GM12891 (cell line): ENCODE measurements around the gene GCAT. TPM values are rescaled to one million over a fixed set of nuclear protein-coding genes. Genes with fewer than 3 reads are reported as not detected.

Source experiments
- DNase-seq: peaks from one replicate; pipeline ENCODE4 v3.0.0; 2011; ENCODE audit warnings: low spot score; ENCODE audit not compliant: insufficient read length
- FAIRE-seq: peaks from 2 replicates; lab custom pipeline; 2011; peaks lifted over from hg19 to GRCh38; lab: Jason Lieb, UNC
- PAX5 ChIP-seq: IDR thresholded peaks from 2 replicates; pipeline ENCODE4 v1.6.1; 2011; ENCODE audit warnings: low read length, moderate library complexity, mild to moderate bottlenecking; ENCODE audit not compliant: insufficient read depth, severe bottlenecking
- POLR2A ChIP-seq: IDR thresholded peaks from 2 replicates; pipeline ENCODE4 v1.6.1; 2011; ENCODE audit warnings: low read depth, low read length, control low read depth
- POLR2AphosphoS5 ChIP-seq: IDR thresholded peaks from 2 replicates; pipeline ENCODE4 v1.6.1; 2011; ENCODE audit warnings: low read depth, low read length, control low read depth
- POU2F2 ChIP-seq: IDR thresholded peaks from 2 replicates; pipeline ENCODE4 v1.6.1; 2011; ENCODE audit warnings: low read depth, mild to moderate bottlenecking, control low read depth, low read length, moderate library complexity
- SPI1 ChIP-seq: IDR thresholded peaks from 2 replicates; pipeline ENCODE4 v1.6.1; 2011; ENCODE audit warnings: low read depth, low read length, control low read depth
- TAF1 ChIP-seq: IDR thresholded peaks from 2 replicates; pipeline ENCODE4 v1.6.1; 2011; ENCODE audit warnings: low read depth, low read length, control low read depth
- polyA plus RNA-seq: library from polyadenylated mRNA; unstranded; fragments of >200 nt; gene quantifications from one replicate; pipeline ENCODE4 v1.2.1, GENCODE V29; 2012; ENCODE audit warnings: low read depth, missing spikeins, inconsistent platforms; ENCODE audit not compliant: missing spikeins

Gene GCAT
- polyA plus RNA-seq = 9.6 TPM

GRCh38 chr22:37807410-37808293 lies at the start of gene GCAT:
Gene GCAT, plus strand, starts transcription at chr22:37807934. Its CDS starts 34 bp downstream, at chr22:37807968.
- DNase-seq (peak; percentile 99), FAIRE-seq (peak; percentile 96)
- TF ChIP-seq PAX5 (no peak), POLR2A (no peak), TAF1 (no peak), POU2F2 (no peak), POLR2AphosphoS5 (no peak), SPI1 (no peak)

- FAIRE-seq (no peak), DNase-seq (no peak)
- TF ChIP-seq POLR2A (no peak), SPI1 (no peak), TAF1 (no peak), PAX5 (no peak), POLR2AphosphoS5 (no peak), POU2F2 (no peak)
These were observed 49.0 kb upstream of the GCAT start for GRCh38 chr22:37758694-37759093.

- FAIRE-seq = no peak
These were observed 48.5 kb upstream of the GCAT start for GRCh38 chr22:37759281-37759680.

GRCh38 chr22:37760152-37760551 lies 47.6 kb upstream of the GCAT start:
- DNase-seq = no peak
- no peak for FAIRE-seq
- TF ChIP-seq PAX5 = no peak
- no peak for TF ChIP-seq POLR2AphosphoS5

More at GRCh38 chr22:37759281-37759680, 48.5 kb upstream of the GCAT start:
- TF ChIP-seq SPI1 (no peak), POLR2AphosphoS5 (no peak), TAF1 (no peak), POU2F2 (no peak), POLR2A (no peak), PAX5 (no peak)
- no peak for DNase-seq

GRCh38 chr22:37762389-37762836 lies 45.3 kb upstream of the GCAT start:
- FAIRE-seq = no peak
- TF ChIP-seq POLR2AphosphoS5 = no peak
- TF ChIP-seq SPI1 = no peak
- no peak for TF ChIP-seq POLR2A
- no peak for TF ChIP-seq TAF1
- TF ChIP-seq PAX5 = no peak
- no peak for TF ChIP-seq POU2F2
- no peak for DNase-seq

- DNase-seq (no peak), FAIRE-seq (no peak)
- TF ChIP-seq POU2F2 (no peak), PAX5 (no peak), POLR2A (no peak), TAF1 (no peak), POLR2AphosphoS5 (no peak), SPI1 (no peak)
These were observed 44.7 kb upstream of the GCAT start for GRCh38 chr22:37763012-37763411.

GRCh38 chr22:37763652-37764051 lies 44.1 kb upstream of the GCAT start:
- TF ChIP-seq POLR2AphosphoS5 = no peak
- no peak for TF ChIP-seq POU2F2
- TF ChIP-seq TAF1 = no peak
- TF ChIP-seq PAX5 = no peak
- TF ChIP-seq POLR2A = no peak
- DNase-seq (no peak), FAIRE-seq (no peak)

GRCh38 chr22:37764622-37765021 lies 43.1 kb upstream of the GCAT start:
- FAIRE-seq (no peak), DNase-seq (no peak)
- TF ChIP-seq PAX5 = no peak
- TF ChIP-seq TAF1 = no peak
- TF ChIP-seq POU2F2 = no peak
- TF ChIP-seq POLR2AphosphoS5 = no peak
- no peak for TF ChIP-seq POLR2A
- TF ChIP-seq SPI1 = no peak

GRCh38 chr22:37765498-37765897 lies 42.2 kb upstream of the GCAT start:
- DNase-seq = no peak
- TF ChIP-seq PAX5 (no peak), TAF1 (no peak), POLR2AphosphoS5 (no peak), POLR2A (no peak), SPI1 (no peak), POU2F2 (no peak)
- no peak for FAIRE-seq

- DNase-seq (no peak), FAIRE-seq (no peak)
- no peak for TF ChIP-seq POLR2AphosphoS5
- no peak for TF ChIP-seq POLR2A
- no peak for TF ChIP-seq PAX5
- no peak for TF ChIP-seq POU2F2
- no peak for TF ChIP-seq SPI1
- no peak for TF ChIP-seq TAF1
These were observed 41.7 kb upstream of the GCAT start for GRCh38 chr22:37765953-37766576.
